Progenitor cell of endocrine pancreas (in vitro differentiated cells): Measurements from ENCODE around the gene GPX4. TPM values are rescaled to one million over a fixed set of nuclear protein-coding genes. Genes with fewer than 3 reads are reported as not detected.

Source experiments
- DNase-seq: peaks from one replicate; pipeline ENCODE4 v3.0.0; 2021; ENCODE audit warnings: low spot score; ENCODE audit not compliant: unreplicated experiment
- H3K27ac Mint-ChIP-seq: 2 replicates; pipeline ENCODE4 v1.8.0; 2021; ENCODE audit warnings: mild to moderate bottlenecking, moderate library complexity, mixed read lengths
- H3K27me3 Mint-ChIP-seq: 2 replicates; pipeline ENCODE4 v1.8.0; 2021; ENCODE audit warnings: mixed read lengths
- H3K36me3 Mint-ChIP-seq: 2 replicates; pipeline ENCODE4 v1.8.0; 2022; ENCODE audit warnings: mixed read lengths; ENCODE audit not compliant: insufficient read depth
- H3K4me1 Mint-ChIP-seq: 2 replicates; pipeline ENCODE4 v1.8.0; 2021; ENCODE audit warnings: low read depth, mixed read lengths
- H3K4me3 Mint-ChIP-seq: 2 replicates; pipeline ENCODE4 v1.8.0; 2021; ENCODE audit warnings: low read depth, mild to moderate bottlenecking, moderate library complexity, mixed read lengths
- H3K9me3 Mint-ChIP-seq: 2 replicates; pipeline ENCODE4 v1.8.0; 2021; ENCODE audit warnings: low read depth, mixed read lengths
- CTCF ChIP-seq: fragments of 200-600 bp; sonication (generic); IDR thresholded peaks from one replicate; pipeline ENCODE4 v1.5.0; 2021; ENCODE audit warnings: antibody characterized with exemption, mild to moderate bottlenecking; ENCODE audit not compliant: unreplicated experiment
- total RNA-seq: library from RNA; stranded (reverse); gene quantifications from 2 replicates; pipeline ENCODE4 v1.2.1, GENCODE V29; 2021

GPX4 gene
- total RNA-seq, 1 donor from 2014 or later: 231 TPM

GRCh38 chr19:1073063-1073955, 30.5 kb upstream of the GPX4 start:
- Mint-ChIP-seq H3K4me1 (peaks cover 7% of the 10 kb centered on the region), H3K4me3 (no peak overlapping the region), H3K27me3 (peaks cover 40% of the 10 kb centered on the region), H3K9me3 (no peaks in the 10 kb centered on the region), H3K27ac (no peak overlapping the region), H3K36me3 (no peaks in the 10 kb centered on the region)
- TF ChIP-seq CTCF: no peak
- DNase-seq: no peak

GRCh38 chr19:1073956-1074517, 29.8 kb upstream of the GPX4 start:
- no peak for TF ChIP-seq CTCF
- H3K4me1 Mint-ChIP-seq: peaks cover 7% of the 10 kb centered on the region
- H3K9me3 Mint-ChIP-seq: no peaks in the 10 kb centered on the region
- no peak overlapping the region for H3K4me3 Mint-ChIP-seq
- no peak for DNase-seq
- H3K36me3 Mint-ChIP-seq: no peaks in the 10 kb centered on the region
- H3K27me3 Mint-ChIP-seq: peaks cover 34% of the 10 kb centered on the region
- no peak overlapping the region for H3K27ac Mint-ChIP-seq

- Mint-ChIP-seq H3K27ac (peak overlapping the region; percentile 74), H3K27me3 (peaks cover 30% of the 10 kb centered on the region), H3K4me3 (no peak overlapping the region), H3K4me1 (peaks cover 7% of the 10 kb centered on the region), H3K36me3 (no peaks in the 10 kb centered on the region), H3K9me3 (no peaks in the 10 kb centered on the region)
- DNase-seq: no peak
- no peak for TF ChIP-seq CTCF
Measured at GRCh38 chr19:1074544-1075283, 29.1 kb upstream of the GPX4 start.

- no peak overlapping the region for H3K27ac Mint-ChIP-seq
- H3K27me3 Mint-ChIP-seq: peaks cover 24% of the 10 kb centered on the region
- H3K36me3 Mint-ChIP-seq: no peaks in the 10 kb centered on the region
- peaks cover 7% of the 10 kb centered on the region for H3K4me1 Mint-ChIP-seq
- H3K4me3 Mint-ChIP-seq: no peak overlapping the region
- H3K9me3 Mint-ChIP-seq: no peaks in the 10 kb centered on the region
- DNase-seq: no peak
- TF ChIP-seq CTCF: no peak
Measured at GRCh38 chr19:1076046-1076386, 27.8 kb upstream of the GPX4 start.

GRCh38 chr19:1076951-1077350, 26.8 kb upstream of the GPX4 start:
- DNase-seq: no peak
- Mint-ChIP-seq H3K27ac (no peak overlapping the region), H3K36me3 (no peaks in the 10 kb centered on the region), H3K27me3 (peaks cover 19% of the 10 kb centered on the region), H3K9me3 (no peaks in the 10 kb centered on the region), H3K4me3 (no peak overlapping the region), H3K4me1 (peaks cover 5% of the 10 kb centered on the region)
- no peak for TF ChIP-seq CTCF
